ENCODE results near the gene DTHD1.

DTHD1 gene

DNA sequence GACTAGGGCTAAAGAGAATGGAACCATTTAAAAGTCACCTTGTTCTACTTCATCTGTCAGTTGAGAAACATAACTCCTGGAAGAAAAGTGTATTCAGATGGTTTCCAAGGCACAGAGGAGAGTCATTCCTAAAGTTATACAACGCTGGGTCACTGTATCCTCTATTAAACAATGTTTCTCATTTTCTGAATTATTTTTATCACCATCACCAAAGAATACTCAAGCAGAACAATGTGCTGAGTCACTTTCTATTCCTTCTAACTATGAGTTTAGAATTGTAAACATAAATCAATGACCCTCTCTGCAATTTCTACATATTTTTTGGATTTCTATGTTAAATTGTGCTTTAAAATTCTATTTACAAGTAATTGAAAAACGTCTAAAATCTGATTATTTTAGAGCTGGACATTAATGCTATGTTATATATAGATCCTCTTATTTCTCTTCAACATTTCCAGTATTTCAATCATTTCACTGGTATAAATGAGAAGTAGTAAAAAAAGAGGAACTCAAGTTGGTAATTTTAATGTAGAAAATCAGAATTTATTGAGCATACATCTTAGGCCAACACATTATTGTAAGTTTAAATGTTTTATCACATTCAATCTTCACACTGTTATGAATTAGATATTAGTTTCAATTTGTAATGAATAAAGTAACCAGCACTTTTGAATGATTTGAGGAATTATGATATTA is 7.5 kb downstream of the DTHD1 start:
- POLR2A ChIA-PET = no interaction called here
- TF ChIP-seq, protein P1, sequence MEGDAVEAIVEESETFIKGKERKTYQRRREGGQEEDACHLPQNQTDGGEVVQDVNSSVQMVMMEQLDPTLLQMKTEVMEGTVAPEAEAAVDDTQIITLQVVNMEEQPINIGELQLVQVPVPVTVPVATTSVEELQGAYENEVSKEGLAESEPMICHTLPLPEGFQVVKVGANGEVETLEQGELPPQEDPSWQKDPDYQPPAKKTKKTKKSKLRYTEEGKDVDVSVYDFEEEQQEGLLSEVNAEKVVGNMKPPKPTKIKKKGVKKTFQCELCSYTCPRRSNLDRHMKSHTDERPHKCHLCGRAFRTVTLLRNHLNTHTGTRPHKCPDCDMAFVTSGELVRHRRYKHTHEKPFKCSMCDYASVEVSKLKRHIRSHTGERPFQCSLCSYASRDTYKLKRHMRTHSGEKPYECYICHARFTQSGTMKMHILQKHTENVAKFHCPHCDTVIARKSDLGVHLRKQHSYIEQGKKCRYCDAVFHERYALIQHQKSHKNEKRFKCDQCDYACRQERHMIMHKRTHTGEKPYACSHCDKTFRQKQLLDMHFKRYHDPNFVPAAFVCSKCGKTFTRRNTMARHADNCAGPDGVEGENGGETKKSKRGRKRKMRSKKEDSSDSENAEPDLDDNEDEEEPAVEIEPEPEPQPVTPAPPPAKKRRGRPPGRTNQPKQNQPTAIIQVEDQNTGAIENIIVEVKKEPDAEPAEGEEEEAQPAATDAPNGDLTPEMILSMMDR (IDR thresholded peaks at IDR 0.05; ENCODE audit: control extremely low read depth, extremely low read depth, low read depth, missing control alignments) = no peak
- CTCF ChIA-PET = interaction anchor here (1.0 to 1.5 kb wide), 4 partner anchors 9 to 111 kb away, joined by 3 read pairs; no protein-coding TSS in a partner anchor
- DNase-seq (ENCODE audit: extremely low spot score) = no peak

DNA sequence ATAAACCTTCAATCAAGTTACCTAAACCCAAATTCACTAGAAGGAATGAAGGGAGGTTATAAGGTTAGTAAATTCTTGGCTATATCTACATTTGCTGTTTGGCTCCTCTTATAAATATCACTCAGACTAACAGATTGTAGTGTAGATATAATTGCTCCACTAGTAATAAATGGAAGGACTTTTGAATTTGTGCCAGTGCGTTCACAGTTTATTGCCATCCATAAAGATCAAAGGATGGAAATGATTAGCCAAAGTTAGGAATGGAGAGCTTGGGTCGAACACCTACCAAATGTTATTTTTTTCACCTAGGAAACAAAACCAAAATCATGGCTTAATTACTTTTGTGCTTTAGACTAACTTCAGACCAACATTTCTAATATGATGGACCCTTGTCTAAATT is 9.2 kb downstream of the DTHD1 start:
- DNase-seq (ENCODE audit: extremely low spot score) = no peak
- ChIA-PET POLR2A (no interaction called here), CTCF (interaction anchor here (0.8 to 1.4 kb wide), 3 partner anchors 10 to 38 kb away, joined by 3 read pairs; no protein-coding TSS in a partner anchor)
- TF ChIP-seq, protein P1 (IDR thresholded peaks at IDR 0.05; ENCODE audit: control extremely low read depth, extremely low read depth, low read depth, missing control alignments) = no peak

DNA sequence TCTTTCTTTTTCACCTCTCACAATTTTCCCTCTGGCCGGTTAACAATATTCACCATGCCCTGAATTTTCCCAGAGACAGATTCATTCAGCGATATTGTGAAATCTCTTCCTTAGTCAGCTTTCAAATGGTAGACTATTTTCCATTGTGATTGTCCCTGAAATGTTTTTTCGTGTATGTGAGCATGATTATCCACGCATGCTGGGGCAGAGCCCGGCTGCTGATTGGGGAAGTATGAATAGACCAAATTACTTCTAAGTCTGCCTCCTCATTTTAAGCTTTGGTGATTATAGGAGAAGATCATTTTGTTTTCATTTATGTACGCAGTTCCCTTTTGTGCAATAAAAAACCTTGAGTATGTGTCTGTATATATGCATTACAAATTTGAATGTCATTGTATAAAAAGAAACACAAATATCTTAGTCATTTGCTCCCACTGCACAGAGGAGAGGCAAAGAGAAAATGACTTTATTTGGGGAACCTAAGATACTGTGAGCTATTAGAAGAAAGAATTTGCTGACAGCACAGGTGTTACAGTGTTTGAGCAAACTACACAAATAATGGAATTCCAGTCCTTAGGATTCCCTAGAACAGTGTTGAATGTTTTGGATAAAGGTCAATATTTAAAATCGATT is 11.3 kb downstream of the DTHD1 start:
- TF ChIP-seq, protein P1 (IDR thresholded peaks at IDR 0.05; ENCODE audit: control extremely low read depth, extremely low read depth, low read depth, missing control alignments) = no peak
- CTCF ChIA-PET = interaction anchor here (1.7 kb wide), 1 partner anchor 11 kb away, joined by 4 read pairs; no protein-coding TSS in a partner anchor

DNA sequence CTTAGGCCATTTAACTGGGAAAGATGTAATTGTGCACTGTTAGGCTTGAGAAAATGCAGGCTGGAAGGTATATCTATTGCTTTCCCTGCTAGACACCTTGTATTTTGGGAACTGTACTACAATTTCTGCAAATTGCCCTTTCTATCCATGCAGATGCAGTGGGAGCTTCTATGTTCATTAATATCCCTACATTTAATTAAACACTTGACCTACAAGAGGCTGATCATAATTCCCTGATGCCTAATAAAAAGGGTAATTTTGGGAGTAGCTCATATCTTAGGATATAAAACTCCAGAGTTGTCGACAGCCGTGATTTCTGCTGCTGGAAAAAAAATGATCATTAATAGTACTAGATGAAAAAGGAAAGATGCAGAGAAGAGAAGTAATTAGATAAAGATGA is 19.7 kb downstream of the DTHD1 start:
- CTCF ChIA-PET = interaction anchor here (1.0 to 1.3 kb wide), 3 partner anchors 9 to 32 kb away, joined by 3 read pairs; no protein-coding TSS in a partner anchor
- POLR2A ChIA-PET = no interaction called here
- TF ChIP-seq, protein P1 (IDR thresholded peaks at IDR 0.05; ENCODE audit: control extremely low read depth, extremely low read depth, low read depth, missing control alignments) = no peak
- no peak for DNase-seq (ENCODE audit: extremely low spot score)

More for the DNA sequence above, 11.3 kb downstream of the DTHD1 start:
- DNase-seq (ENCODE audit: extremely low spot score) = no peak
- POLR2A ChIA-PET = no interaction called here

DNA sequence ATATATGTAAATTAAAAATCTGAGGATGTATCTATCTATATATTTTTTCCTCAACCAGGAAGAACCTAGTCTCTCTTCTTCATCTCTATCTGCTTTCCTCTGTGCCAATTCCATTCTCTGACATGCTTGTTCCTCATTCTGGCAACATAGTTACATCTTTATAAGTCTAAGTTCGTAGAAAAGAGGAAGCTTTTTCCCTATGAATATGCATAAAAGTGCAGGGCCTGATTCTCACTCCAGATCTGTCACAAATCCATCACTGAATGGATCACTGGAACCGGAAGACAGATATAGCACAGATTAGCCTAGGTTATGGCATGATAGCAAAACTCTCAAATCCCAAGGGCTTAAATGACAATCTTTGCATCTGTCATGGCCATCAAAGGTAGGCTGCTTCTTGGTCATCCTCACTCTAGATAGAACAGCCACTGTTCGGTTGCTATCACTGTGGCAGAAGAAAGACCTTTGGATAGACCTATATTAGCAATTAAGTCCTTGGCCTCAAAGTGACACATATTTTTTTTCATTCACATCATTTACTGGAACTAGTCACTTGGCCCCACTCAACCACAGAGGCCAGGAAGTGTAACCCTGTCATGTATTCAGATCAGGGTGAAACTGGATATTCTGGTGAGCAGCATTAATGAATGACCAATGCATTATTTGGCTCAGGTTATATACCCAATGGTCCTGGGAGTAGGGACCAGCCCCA is 22.2 kb downstream of the DTHD1 start:
- DNase-seq (ENCODE audit: extremely low spot score) = no peak
- POLR2A ChIA-PET = no interaction called here

More for the DNA sequence above, 22.2 kb downstream of the DTHD1 start:
- CTCF ChIA-PET = interaction anchor here (1.0 kb wide), 1 partner anchor 11 kb away, joined by 4 read pairs; no protein-coding TSS in a partner anchor
- TF ChIP-seq, protein P1 (IDR thresholded peaks at IDR 0.05; ENCODE audit: control extremely low read depth, extremely low read depth, low read depth, missing control alignments) = no peak
